GM10266 (cell line): ENCODE data around the gene DPP10.

Experiments
- DNase-seq: peaks from one replicate; pipeline ENCODE4 v3.0.0; 2012; ENCODE audit errors: extremely low spot score
- CTCF ChIP-seq: IDR thresholded peaks from 2 replicates; pipeline ENCODE4 v1.5.1; 2012; ENCODE audit warnings: mild to moderate bottlenecking, low read depth; ENCODE audit not compliant: control insufficient read depth, insufficient read depth; ENCODE audit errors: missing control alignments

DPP10 gene

GRCh38 chr2:115294999-115295398, 852.6 kb downstream of the DPP10 start:
- no peak for DNase-seq
- TF ChIP-seq CTCF: no peak

- no peak for TF ChIP-seq CTCF
- no peak for DNase-seq
Observed at GRCh38 chr2:115297056-115297455, 854.6 kb downstream of the DPP10 start.

GRCh38 chr2:115299199-115299598, 856.8 kb downstream of the DPP10 start:
- no peak for TF ChIP-seq CTCF

GRCh38 chr2:115305712-115306111, 863.3 kb downstream of the DPP10 start:
- no peak for DNase-seq
- TF ChIP-seq CTCF: no peak

More at GRCh38 chr2:115299199-115299598, 856.8 kb downstream of the DPP10 start:
- DNase-seq: no peak

GRCh38 chr2:115314119-115314518, 871.7 kb downstream of the DPP10 start:
- DNase-seq: no peak
- no peak for TF ChIP-seq CTCF

- TF ChIP-seq CTCF: no peak
- DNase-seq: no peak
Observed at GRCh38 chr2:115327061-115327460, 884.6 kb downstream of the DPP10 start.

- no peak for DNase-seq
- TF ChIP-seq CTCF: no peak
Observed at GRCh38 chr2:115359550-115359949, 917.1 kb downstream of the DPP10 start.
